Measurements from ENCODE around the gene ARHGAP22. TPM values are rescaled to one million over a fixed set of nuclear protein-coding genes. Genes with fewer than 3 reads are reported as not detected.

ARHGAP22 gene
- total RNA-seq, 1 donor from 2014 or later, result 6.2 TPM

GRCh38 chr10:48454302-48455054 is 150.4 kb downstream of the ARHGAP22 start:
- Histone ChIP-seq H3K27me3 (ENCODE audit: insufficient read depth, low read length) (no peaks in the 10 kb centered on the region), H3K9me3 (ENCODE audit: insufficient read depth, low read depth, low read length) (no peaks in the 10 kb centered on the region), H3K79me2 (ENCODE audit: insufficient read depth, low read length) (no peaks in the 10 kb centered on the region), H2AFZ (ENCODE audit: low read depth, low read length) (no peak overlapping the region), H3K36me3 (ENCODE audit: insufficient read depth, low read length) (peaks cover 7% of the 10 kb centered on the region), H3K9ac (ENCODE audit: low read length) (no peak overlapping the region), H3K27ac (ENCODE audit: low read depth, low read length) (no peak overlapping the region), H3K4me2 (ENCODE audit: low read length) (no peak overlapping the region), H3K4me1 (ENCODE audit: insufficient read depth, low read length) (peaks cover under 1% of the 10 kb centered on the region), H4K20me1 (ENCODE audit: insufficient read depth, low read length) (peaks cover 45% of the 10 kb centered on the region), H3K4me3 (ENCODE audit: insufficient read depth, low read depth, low read length) (no peak overlapping the region)
- TF ChIP-seq EZH2 (IDR thresholded peaks at IDR 0.05; ENCODE audit: insufficient read depth, low read length) (no peak), CTCF (IDR thresholded peaks at IDR 0.05; ENCODE audit: insufficient read depth, low read depth, low read length) (no peak)
- Mint-ChIP-seq H3K27me3 (ENCODE audit: low read depth, unreplicated experiment) (peaks cover 5% of the 10 kb centered on the region), H3K27ac (ENCODE audit: unreplicated experiment) (no peak overlapping the region), H3K36me3 (ENCODE audit: low read depth, unreplicated experiment) (no peaks in the 10 kb centered on the region), H3K4me3 (ENCODE audit: unreplicated experiment) (no peak overlapping the region), H3K9me3 (ENCODE audit: unreplicated experiment) (no peaks in the 10 kb centered on the region), H3K4me1 (ENCODE audit: low read depth, unreplicated experiment) (peaks cover 3% of the 10 kb centered on the region)
- FAIRE-seq (no peak), DNase-seq (ENCODE audit: low read depth) (no peak)

- Mint-ChIP-seq H3K4me1 (ENCODE audit: low read depth, unreplicated experiment) (peaks cover 6% of the 10 kb centered on the region), H3K9me3 (ENCODE audit: unreplicated experiment) (no peaks in the 10 kb centered on the region), H3K4me3 (ENCODE audit: unreplicated experiment) (no peak overlapping the region), H3K36me3 (ENCODE audit: low read depth, unreplicated experiment) (no peaks in the 10 kb centered on the region), H3K27ac (ENCODE audit: unreplicated experiment) (no peak overlapping the region), H3K27me3 (ENCODE audit: low read depth, unreplicated experiment) (peaks cover 5% of the 10 kb centered on the region)
- peaks cover 7% of the 10 kb centered on the region for H3K36me3 ChIP-seq (ENCODE audit: insufficient read depth, low read length)
- no peak for TF ChIP-seq CTCF (IDR thresholded peaks at IDR 0.05; ENCODE audit: insufficient read depth, low read depth, low read length)
- no peak for TF ChIP-seq EZH2 (IDR thresholded peaks at IDR 0.05; ENCODE audit: insufficient read depth, low read length)
- H3K4me1 ChIP-seq (ENCODE audit: insufficient read depth, low read length), result peaks cover 8% of the 10 kb centered on the region
- H2AFZ ChIP-seq (ENCODE audit: low read depth, low read length), result no peak overlapping the region
- peaks cover 51% of the 10 kb centered on the region for H4K20me1 ChIP-seq (ENCODE audit: insufficient read depth, low read length)
- no peak overlapping the region for H3K27ac ChIP-seq (ENCODE audit: low read depth, low read length)
- H3K4me3 ChIP-seq (ENCODE audit: insufficient read depth, low read depth, low read length), result no peak overlapping the region
- FAIRE-seq (no peak), DNase-seq (ENCODE audit: low read depth) (no peak)
- no peak overlapping the region for H3K9ac ChIP-seq (ENCODE audit: low read length)
- no peak overlapping the region for H3K4me2 ChIP-seq (ENCODE audit: low read length)
- H3K9me3 ChIP-seq (ENCODE audit: insufficient read depth, low read depth, low read length), result no peaks in the 10 kb centered on the region
- H3K27me3 ChIP-seq (ENCODE audit: insufficient read depth, low read length), result no peaks in the 10 kb centered on the region
- no peaks in the 10 kb centered on the region for H3K79me2 ChIP-seq (ENCODE audit: insufficient read depth, low read length)
Measured at GRCh38 chr10:48453451-48454301, 151.2 kb downstream of the ARHGAP22 start.

All from astrocyte (in vitro differentiated cells and primary cell).